Type B pancreatic cell (in vitro differentiated cells): ENCODE data around the gene MTA1. TPM values are rescaled to one million over a fixed set of nuclear protein-coding genes. Genes with fewer than 3 reads are reported as not detected.

Experiments
- DNase-seq: peaks from one replicate; pipeline ENCODE4 v3.0.0; 2021; ENCODE audit warnings: mixed read lengths; ENCODE audit not compliant: unreplicated experiment; ENCODE audit errors: extremely low spot score
- H3K27ac Mint-ChIP-seq: 2 replicates; pipeline ENCODE4 v1.8.0; 2021; ENCODE audit warnings: mild to moderate bottlenecking, mixed read lengths
- H3K27me3 Mint-ChIP-seq: 2 replicates; pipeline ENCODE4 v1.8.0; 2021; ENCODE audit warnings: mixed read lengths
- H3K36me3 Mint-ChIP-seq: 2 replicates; pipeline ENCODE4 v1.8.0; 2021; ENCODE audit warnings: mixed read lengths
- H3K4me1 Mint-ChIP-seq: one replicate; pipeline ENCODE4 v1.8.0; 2021; ENCODE audit warnings: mixed read lengths; ENCODE audit not compliant: unreplicated experiment
- H3K4me3 Mint-ChIP-seq: 2 replicates; pipeline ENCODE4 v1.8.0; 2021; ENCODE audit warnings: mild to moderate bottlenecking, mixed read lengths
- H3K9me3 Mint-ChIP-seq: 2 replicates; pipeline ENCODE4 v1.8.0; 2021; ENCODE audit warnings: mixed read lengths
- CTCF ChIP-seq: fragments of 200-600 bp; sonication (generic); conservative IDR thresholded peaks from 2 replicates; pipeline ENCODE4 v1.5.0; 2021; ENCODE audit warnings: antibody characterized with exemption, mild to moderate bottlenecking
- total RNA-seq: library from RNA; stranded (reverse); gene quantifications from 2 replicates; pipeline ENCODE4 v1.2.1, GENCODE V29; 2021; ENCODE audit warnings: low replicate concordance

MTA1 gene
- total RNA-seq, 1 donor from 2014 or later: 194 TPM

DNA sequence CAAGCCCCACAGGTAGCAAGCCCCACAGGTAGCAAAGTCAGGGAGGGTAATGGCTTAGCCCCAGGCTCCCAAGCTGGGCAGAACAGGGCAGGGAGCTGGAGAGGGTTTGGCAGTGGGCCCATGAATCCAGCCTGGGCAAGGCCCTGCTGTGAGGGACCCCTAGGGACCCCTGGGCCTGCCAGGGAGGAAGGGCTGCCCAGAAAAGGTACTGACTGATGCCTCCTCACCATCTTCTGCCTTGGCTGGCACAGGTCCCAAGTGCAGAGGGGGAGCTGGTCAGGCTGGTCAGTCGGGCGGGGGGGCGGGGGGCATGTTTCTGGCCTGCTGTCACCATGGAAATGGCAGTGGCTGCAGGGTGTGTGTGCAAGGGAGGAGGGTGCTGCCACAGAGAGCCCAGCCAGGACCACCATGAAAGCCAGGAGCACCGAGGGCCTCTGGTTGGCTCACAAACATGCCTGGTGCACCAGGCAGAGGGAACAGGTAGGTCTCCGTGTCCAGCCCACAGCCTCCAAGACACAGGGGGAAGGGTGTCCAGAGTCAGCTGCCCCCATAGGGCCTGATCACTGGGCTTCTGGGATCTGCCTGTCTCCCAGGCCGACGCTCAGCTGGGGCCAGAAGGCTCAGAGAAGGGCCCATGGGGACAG is 53.5 kb downstream of the MTA1 start:
- no peaks in the 10 kb centered on the region for H3K4me1 Mint-ChIP-seq
- peaks cover 8% of the 10 kb centered on the region for H3K27me3 Mint-ChIP-seq
- peak overlapping the region; percentile 72 for H3K4me3 Mint-ChIP-seq
- no peak for DNase-seq
- H3K27ac Mint-ChIP-seq: no peak overlapping the region
- H3K36me3 Mint-ChIP-seq: no peaks in the 10 kb centered on the region
- H3K9me3 Mint-ChIP-seq: no peaks in the 10 kb centered on the region
- TF ChIP-seq CTCF: no peak

GRCh38 chr14:105473677-105474482 is 54.3 kb downstream of the MTA1 start:
- TF ChIP-seq CTCF: no peak
- DNase-seq: peak; percentile 92
- Mint-ChIP-seq H3K36me3 (no peaks in the 10 kb centered on the region), H3K4me1 (no peaks in the 10 kb centered on the region), H3K27me3 (peaks cover 8% of the 10 kb centered on the region), H3K9me3 (no peaks in the 10 kb centered on the region), H3K27ac (no peak overlapping the region), H3K4me3 (peak overlapping the region; percentile 72)

DNA sequence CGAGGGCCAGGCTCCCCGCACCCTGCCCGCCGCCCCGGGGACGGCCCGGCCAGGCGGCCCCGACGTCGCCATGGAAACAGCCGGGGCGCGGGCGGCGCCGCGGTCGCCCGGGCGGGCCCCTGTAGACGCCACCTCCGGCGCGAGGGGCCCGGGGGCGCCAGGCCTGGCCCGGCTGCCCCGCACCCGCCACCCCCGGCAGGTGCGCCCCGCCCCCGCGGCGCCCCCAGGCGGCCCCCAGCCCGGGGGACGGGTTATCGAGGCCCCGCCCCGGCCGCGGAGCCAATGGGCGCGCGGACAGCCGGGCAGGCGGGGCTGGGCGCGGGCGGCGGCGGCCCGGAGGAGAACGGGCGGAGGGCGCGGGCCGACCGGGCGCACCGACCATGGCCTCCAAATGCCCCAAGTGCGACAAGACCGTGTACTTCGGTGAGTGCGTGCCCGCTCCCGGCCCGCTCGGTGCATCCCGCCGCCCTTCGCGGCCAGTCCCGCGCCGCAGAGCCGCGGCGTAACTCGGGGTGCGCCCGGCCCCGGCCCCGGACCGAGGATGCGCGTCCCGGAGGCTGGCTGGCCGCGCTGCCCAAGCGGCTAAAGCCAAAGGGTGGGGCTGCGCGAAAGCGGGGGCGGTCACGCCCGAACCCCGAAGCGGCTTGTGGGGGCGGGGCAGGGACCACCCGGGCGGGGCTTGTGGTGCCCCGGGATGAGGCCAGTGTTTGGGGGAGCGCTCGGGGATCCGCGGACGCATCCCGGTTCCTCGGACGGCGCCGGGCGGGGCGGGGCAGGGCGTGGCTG is 55.0 kb downstream of the MTA1 start, which contains the start of gene CRIP2:
CRIP2 (plus strand) TSS at position 339 of the 786 bp plus-strand sequence; CDS start at position 381, 42 bp downstream.
- H3K4me1 Mint-ChIP-seq: no peaks in the 10 kb centered on the region
- no peak for DNase-seq
- H3K9me3 Mint-ChIP-seq: no peaks in the 10 kb centered on the region
- peak within 1 kb of the TSS; percentile 72 for H3K4me3 Mint-ChIP-seq
- H3K27me3 Mint-ChIP-seq: peaks cover 13% of the 10 kb centered on the region
- no peak for TF ChIP-seq CTCF
- H3K27ac Mint-ChIP-seq: no peak within 1 kb of the TSS
- no peaks in the 10 kb centered on the region for H3K36me3 Mint-ChIP-seq

DNA sequence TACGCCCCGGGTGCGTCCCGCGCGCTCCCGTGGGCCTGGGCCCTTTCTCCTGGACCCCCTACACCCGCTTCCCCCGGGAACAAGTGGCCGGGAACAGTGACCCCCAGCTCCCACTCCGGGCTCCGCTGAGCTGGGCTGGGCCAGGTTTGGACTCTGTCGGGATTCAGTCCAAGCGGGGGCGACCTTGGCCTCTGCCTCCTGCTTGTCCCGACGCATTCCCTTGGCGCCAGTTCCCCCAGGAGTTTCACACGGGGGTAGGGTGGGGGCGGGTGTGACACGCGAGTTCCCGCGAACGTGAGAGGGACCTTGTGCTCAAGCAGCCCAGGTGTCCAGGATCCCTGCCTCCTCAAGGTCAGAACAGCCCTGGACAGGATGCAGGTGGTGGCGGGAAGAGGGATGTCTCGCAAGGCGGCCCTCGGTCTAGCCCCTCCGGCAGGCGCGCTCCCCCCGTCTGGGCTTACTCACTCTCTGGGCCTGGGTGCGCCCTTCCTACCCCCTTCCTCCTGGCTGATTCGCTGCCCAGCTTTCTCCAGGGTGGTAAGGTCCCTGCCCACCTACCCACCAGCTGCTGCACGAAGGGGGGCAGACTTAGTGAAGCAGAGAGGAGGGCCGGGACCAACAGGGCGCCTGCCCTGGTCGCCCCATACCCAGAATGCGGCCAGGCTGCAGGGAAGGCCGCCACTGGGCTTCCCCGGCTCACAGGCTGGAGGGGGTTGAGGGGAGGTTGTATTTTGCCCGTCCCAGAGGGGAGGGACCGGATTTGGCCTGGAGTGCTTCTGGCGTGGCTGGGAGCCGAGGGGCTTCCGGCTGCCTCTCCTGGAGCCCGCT is 55.9 kb downstream of the MTA1 start:
- TF ChIP-seq CTCF: no peak
- Mint-ChIP-seq H3K9me3 (no peaks in the 10 kb centered on the region), H3K27me3 (peaks cover 18% of the 10 kb centered on the region), H3K36me3 (no peaks in the 10 kb centered on the region), H3K4me1 (no peaks in the 10 kb centered on the region), H3K27ac (no peak overlapping the region), H3K4me3 (peak overlapping the region; percentile 64)
- DNase-seq: no peak
